ENCODE data around the gene LMLN. TPM values are rescaled to one million over a fixed set of nuclear protein-coding genes. Genes with fewer than 3 reads are reported as not detected.

The LMLN gene
- total RNA-seq, 4 donors from 2014 or later = 2.8 to 7.5 (median 4.1) TPM

- Histone ChIP-seq H3K9me3 (no peaks in the 10 kb centered on the region), H3K36me3 (no peaks in the 10 kb centered on the region), H3K4me1 (no peaks in the 10 kb centered on the region), H3K4me3 (no peak overlapping the region), H3K27me3 (peaks cover 76% of the 10 kb centered on the region), H3K27ac (no peak overlapping the region)
- 67% methylated on average over 3 of the region's 3 CpGs for WGBS, 2 donors (ENCODE audit: low coverage in 1 of 2)
- TF ChIP-seq CTCF (IDR thresholded peaks at IDR 0.05) = no peak
- TF ChIP-seq EP300 (IDR thresholded peaks at IDR 0.05) = no peak
- TF ChIP-seq POLR2AphosphoS5 (IDR thresholded peaks at IDR 0.05) = no peak
- TF ChIP-seq POLR2A (IDR thresholded peaks at IDR 0.05) = no peak
- no peak for ATAC-seq
These were observed 132.3 kb downstream of the LMLN start for GRCh38 chr3:198092276-198092675.

- Histone ChIP-seq H3K27me3 (peaks cover 67% of the 10 kb centered on the region), H3K9me3 (no peaks in the 10 kb centered on the region), H3K36me3 (no peaks in the 10 kb centered on the region), H3K4me1 (no peaks in the 10 kb centered on the region), H3K4me3 (no peak overlapping the region), H3K27ac (no peak overlapping the region)
- 63 to 80% methylated on average over 3 to 4 of the region's 4 CpGs for WGBS, 2 donors (ENCODE audit: low coverage in 1 of 2)
- ATAC-seq = no peak
- no peak for TF ChIP-seq CTCF (IDR thresholded peaks at IDR 0.05)
- TF ChIP-seq POLR2A (IDR thresholded peaks at IDR 0.05) = no peak
- no peak for TF ChIP-seq POLR2AphosphoS5 (IDR thresholded peaks at IDR 0.05)
- TF ChIP-seq EP300 (IDR thresholded peaks at IDR 0.05) = no peak
These were observed 133.2 kb downstream of the LMLN start for GRCh38 chr3:198093112-198093679.

Small RNA genes within 50 kb of the gene (small RNA-seq; reads per million reads assigned to genes)
- gene RNU6-621P = 0 reads per million in 4 donors
- gene RNU6-821P = 0 reads per million in 4 donors

Other genes with a start within 250 kb of the LMLN start
- gene RUBCN, start 223.3 kb upstream of the LMLN start, total RNA-seq = 10 to 100 TPM; 47.8 to 99.6 (median 60.1) TPM
- 10 to 100 TPM; 69.1 to 88.1 (median 87.0) TPM for gene FYTTD1, start 210.3 kb upstream of the LMLN start, total RNA-seq
- gene LRCH3, start 169.0 kb upstream of the LMLN start, total RNA-seq = 100 to 1,000 TPM in 1 of 4 donors, 10 to 100 TPM in 3; 39.0 to 158 (median 69.6) TPM
- gene RPL35A, start 10.0 kb upstream of the LMLN start, total RNA-seq = 1,000 to 10,000 TPM in 1 of 4 donors, 100 to 1,000 TPM in 3; 394 to 1,032 (median 816) TPM

All from gastroesophageal sphincter (tissue), 4 donors.